Tibial nerve (tissue), 3 donors: ENCODE results near the gene LATS2.

Experiments used
- CTCF ChIP-seq, 5 experiments: fragments of 200-600 bp in 3 of 5; fragments of 450-650 bp in 2 of 5; sonication (generic) in 3 of 5; IDR thresholded peaks; one replicate each; pipeline ENCODE4 v1.5.1; 2016 to 2019; ENCODE audit warnings: antibody characterized with exemption in 5 of 5, mild to moderate bottlenecking in 3 of 5, moderate library complexity in 2 of 5
- POLR2A ChIP-seq, 2 donors: fragments of 450-650 bp; IDR thresholded peaks; one replicate each; pipeline ENCODE4 v1.6.1; 2017; ENCODE audit warnings: antibody characterized with exemption in 2 of 2, mild to moderate bottlenecking in 2 of 2, moderate library complexity in 2 of 2

GRCh38 chr13:21020581-21020980 lies 40.8 kb downstream of the LATS2 start:
- TF ChIP-seq CTCF (IDR thresholded peaks at IDR 0.05) (no peak), POLR2A (IDR thresholded peaks at IDR 0.05) (no peak)
